Cardiac muscle cell (in vitro differentiated cells and primary cell): ENCODE results near the gene CCBE1. TPM values are rescaled to one million over a fixed set of nuclear protein-coding genes. Genes with fewer than 3 reads are reported as not detected.

Source experiments
- DNase-seq, 2 donors: peaks; one replicate each; pipeline versions ENCODE4 v3.0.0 to v3.0.0-alpha.2; 2010 to 2017; ENCODE audit warnings: low read depth in 1 of 2, low spot score in 1 of 2
- H3K27ac ChIP-seq: fragments of 200-600 bp; sonication (generic); 2 replicates; pipeline ENCODE4 v1.5.1; 2016
- H3K27me3 ChIP-seq: fragments of 200-600 bp; sonication (generic); 2 replicates; pipeline ENCODE4 v1.6.0; 2016; ENCODE audit warnings: control low read depth
- H3K36me3 ChIP-seq: fragments of 200-600 bp; sonication (generic); 2 replicates; pipeline ENCODE4 v1.5.1; 2016; ENCODE audit warnings: control low read depth
- H3K4me1 ChIP-seq: fragments of 200-600 bp; sonication (generic); 2 replicates; pipeline ENCODE4 v1.8.1; 2017; ENCODE audit warnings: low read depth, mild to moderate bottlenecking, mixed run types
- H3K4me3 ChIP-seq: fragments of 200-600 bp; sonication (generic); 2 replicates; pipeline ENCODE4 v1.5.1; 2016; ENCODE audit warnings: mild to moderate bottlenecking
- H3K9me3 ChIP-seq: fragments of 200-600 bp; sonication (generic); 2 replicates; pipeline ENCODE4 v1.5.1; 2017; ENCODE audit warnings: low read depth, mild to moderate bottlenecking, control low read depth
- polyA plus RNA-seq: library from polyadenylated mRNA; unstranded; fragments of >200 nt; fragmentation: Nextera tagmentation; extraction: Ambion mirVana; gene quantifications from 2 replicates; pipeline ENCODE4 v1.2.1, GENCODE V29; 2016
- total RNA-seq: library from RNA; depleted of rRNA; stranded (reverse); fragments of >200 nt; gene quantifications from 2 replicates; pipeline ENCODE4 v1.2.3, GENCODE V29; 2016
- TF ChIP-seq, protein P1 (sequence below): IDR thresholded peaks from 2 replicates; pipeline ENCODE4 v1.5.1; 2012; ENCODE audit warnings: low read depth, mild to moderate bottlenecking, low read length

CCBE1 gene
- total and polyA plus RNA-seq, 2 experiments from 2014 or later: 1.5 to 3.7 TPM

DNA sequence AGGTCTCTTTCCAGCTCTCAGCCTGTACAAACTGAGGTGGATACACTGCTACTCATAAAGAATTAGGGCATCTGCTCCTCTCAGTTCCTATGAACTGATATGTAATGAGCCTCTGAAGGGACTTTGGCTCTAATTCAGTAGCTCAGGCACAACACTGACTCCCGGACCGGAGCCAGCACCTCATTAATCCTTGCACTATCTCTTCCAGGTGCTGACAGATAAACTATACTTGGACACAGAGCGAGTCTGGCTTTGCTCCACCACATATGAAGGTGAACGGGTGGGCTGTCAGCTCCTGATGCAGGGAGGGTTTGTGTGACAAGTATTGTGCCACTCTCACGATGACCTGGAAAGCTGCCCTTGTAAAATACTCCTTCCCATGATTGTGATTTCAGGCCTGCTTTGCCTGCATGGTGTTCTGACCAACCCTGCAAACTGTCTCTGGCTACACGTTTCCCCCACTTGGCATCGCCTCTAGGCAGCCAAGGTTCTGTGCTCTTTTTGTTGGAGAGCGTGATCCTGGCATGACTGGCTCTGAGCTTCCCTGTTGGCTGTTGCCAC is 226.6 kb downstream of the CCBE1 start:
- H3K9me3 ChIP-seq: no peaks in the 10 kb centered on the region
- H3K36me3 ChIP-seq: no peaks in the 10 kb centered on the region
- no peaks in the 10 kb centered on the region for H3K27me3 ChIP-seq
- H3K4me1 ChIP-seq: peaks cover 18% of the 10 kb centered on the region
- H3K4me3 ChIP-seq: no peak overlapping the region
- DNase-seq: peak in 1 of 2 donors; percentile 91
- TF ChIP-seq, protein P1, sequence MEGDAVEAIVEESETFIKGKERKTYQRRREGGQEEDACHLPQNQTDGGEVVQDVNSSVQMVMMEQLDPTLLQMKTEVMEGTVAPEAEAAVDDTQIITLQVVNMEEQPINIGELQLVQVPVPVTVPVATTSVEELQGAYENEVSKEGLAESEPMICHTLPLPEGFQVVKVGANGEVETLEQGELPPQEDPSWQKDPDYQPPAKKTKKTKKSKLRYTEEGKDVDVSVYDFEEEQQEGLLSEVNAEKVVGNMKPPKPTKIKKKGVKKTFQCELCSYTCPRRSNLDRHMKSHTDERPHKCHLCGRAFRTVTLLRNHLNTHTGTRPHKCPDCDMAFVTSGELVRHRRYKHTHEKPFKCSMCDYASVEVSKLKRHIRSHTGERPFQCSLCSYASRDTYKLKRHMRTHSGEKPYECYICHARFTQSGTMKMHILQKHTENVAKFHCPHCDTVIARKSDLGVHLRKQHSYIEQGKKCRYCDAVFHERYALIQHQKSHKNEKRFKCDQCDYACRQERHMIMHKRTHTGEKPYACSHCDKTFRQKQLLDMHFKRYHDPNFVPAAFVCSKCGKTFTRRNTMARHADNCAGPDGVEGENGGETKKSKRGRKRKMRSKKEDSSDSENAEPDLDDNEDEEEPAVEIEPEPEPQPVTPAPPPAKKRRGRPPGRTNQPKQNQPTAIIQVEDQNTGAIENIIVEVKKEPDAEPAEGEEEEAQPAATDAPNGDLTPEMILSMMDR: no peak
- peak overlapping the region; percentile 89 for H3K27ac ChIP-seq

DNA sequence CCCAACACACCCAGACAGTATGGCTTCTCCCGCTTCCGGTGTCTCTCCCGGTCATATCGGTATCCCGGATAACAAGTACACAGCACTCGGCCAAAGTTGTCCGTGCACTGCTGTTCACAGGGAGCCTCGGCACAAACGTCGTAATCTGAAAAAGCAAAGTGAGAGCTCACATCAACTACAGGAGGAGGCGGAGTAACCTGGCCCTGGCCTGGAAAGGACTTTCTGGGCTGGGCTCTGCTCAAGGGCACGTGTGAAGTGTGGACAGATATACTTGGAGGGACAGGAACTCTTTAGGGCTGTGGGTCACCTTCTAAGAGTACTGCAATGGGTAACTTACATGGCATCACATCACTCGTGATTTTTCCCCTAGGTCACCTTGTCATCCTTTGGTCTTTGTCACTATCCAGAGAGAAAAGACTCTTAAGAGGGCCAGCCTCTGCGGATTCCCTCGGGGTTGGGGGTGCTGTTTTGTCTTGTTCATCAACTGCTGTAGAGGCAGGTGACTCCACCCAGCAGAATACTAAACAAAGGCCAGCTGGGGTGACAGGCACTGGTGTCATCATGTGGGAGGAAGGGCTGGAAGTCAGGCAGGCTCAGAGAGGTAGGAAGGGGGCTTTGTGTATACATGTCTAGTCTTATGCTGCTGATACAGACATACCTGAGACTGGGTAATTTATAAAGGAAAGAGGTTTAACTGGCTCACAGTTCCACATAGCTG is 227.6 kb downstream of the CCBE1 start:
- TF ChIP-seq, protein P1: no peak
- H3K27me3 ChIP-seq: no peaks in the 10 kb centered on the region
- H3K9me3 ChIP-seq: no peaks in the 10 kb centered on the region

DNA sequence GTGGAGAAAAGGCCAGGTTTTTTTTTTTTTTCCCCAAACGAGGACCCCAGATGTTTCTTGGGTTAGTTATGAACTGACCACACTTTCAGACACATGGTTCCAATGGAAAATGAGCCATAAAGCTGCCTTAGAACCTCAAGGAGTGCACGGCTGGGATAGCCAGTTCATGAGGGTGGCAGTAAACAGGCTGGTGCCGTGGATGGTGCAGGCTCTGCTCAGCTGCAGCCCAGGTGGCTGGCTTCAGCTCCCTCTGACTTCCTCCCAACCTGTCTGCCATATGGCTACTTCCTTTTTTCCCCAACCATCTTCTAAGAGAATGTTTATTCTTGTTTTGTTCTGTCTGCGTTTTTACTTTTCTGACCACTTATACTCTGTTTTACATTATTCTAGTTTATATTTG is 228.4 kb downstream of the CCBE1 start:
- no peaks in the 10 kb centered on the region for H3K36me3 ChIP-seq
- DNase-seq: no peak
- no peaks in the 10 kb centered on the region for H3K9me3 ChIP-seq
- no peak overlapping the region for H3K4me3 ChIP-seq
- H3K27me3 ChIP-seq: no peaks in the 10 kb centered on the region
- no peak overlapping the region for H3K27ac ChIP-seq
- H3K4me1 ChIP-seq: peaks cover 18% of the 10 kb centered on the region
- TF ChIP-seq, protein P1: no peak

More for the DNA sequence above, 227.6 kb downstream of the CCBE1 start:
- Histone ChIP-seq H3K4me3 (no peak overlapping the region), H3K4me1 (peaks cover 18% of the 10 kb centered on the region), H3K27ac (peak overlapping the region; percentile 89), H3K36me3 (no peaks in the 10 kb centered on the region)
- peak in 1 of 2 donors; percentile 89 for DNase-seq

DNA sequence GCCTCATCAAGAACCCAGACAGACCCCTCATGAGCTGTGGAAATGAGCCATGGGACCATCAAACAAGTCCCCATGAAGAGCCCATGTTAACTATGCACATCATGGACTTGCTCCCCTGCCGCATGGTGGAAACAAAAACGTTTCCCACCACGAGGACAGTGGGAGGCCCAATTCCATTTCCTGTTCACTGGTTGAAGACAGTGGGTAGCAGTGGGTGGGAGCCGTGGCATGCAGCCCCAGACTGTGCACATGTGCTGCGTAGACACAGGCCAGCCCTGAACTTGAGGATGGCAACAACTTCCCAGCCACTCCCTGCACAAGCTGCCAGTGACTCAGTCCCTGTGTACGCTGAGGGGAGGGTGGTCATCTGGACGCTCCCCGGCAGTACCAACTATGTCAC is 229.7 kb downstream of the CCBE1 start:
- H3K4me3 ChIP-seq: no peak overlapping the region
- no peaks in the 10 kb centered on the region for H3K36me3 ChIP-seq
- no peaks in the 10 kb centered on the region for H3K9me3 ChIP-seq
- TF ChIP-seq, protein P1: no peak
- H3K4me1 ChIP-seq: peaks cover 18% of the 10 kb centered on the region
- no peaks in the 10 kb centered on the region for H3K27me3 ChIP-seq
- no peak for DNase-seq
- no peak overlapping the region for H3K27ac ChIP-seq

GRCh38 chr18:59466980-59467379 is 230.2 kb downstream of the CCBE1 start:
- no peak for DNase-seq
- Histone ChIP-seq H3K27ac (no peak overlapping the region), H3K4me3 (no peak overlapping the region), H3K4me1 (peaks cover 18% of the 10 kb centered on the region), H3K36me3 (no peaks in the 10 kb centered on the region), H3K9me3 (no peaks in the 10 kb centered on the region), H3K27me3 (no peaks in the 10 kb centered on the region)
- TF ChIP-seq, protein P1: no peak
